ENCODE results near the gene SIDT1. TPM values are rescaled to one million over a fixed set of nuclear protein-coding genes. Genes with fewer than 3 reads are reported as not detected.

SIDT1 gene
- total RNA-seq, 3 donors from 2014 or later = 4.8 to 7.0 (median 6.0) TPM

DNA sequence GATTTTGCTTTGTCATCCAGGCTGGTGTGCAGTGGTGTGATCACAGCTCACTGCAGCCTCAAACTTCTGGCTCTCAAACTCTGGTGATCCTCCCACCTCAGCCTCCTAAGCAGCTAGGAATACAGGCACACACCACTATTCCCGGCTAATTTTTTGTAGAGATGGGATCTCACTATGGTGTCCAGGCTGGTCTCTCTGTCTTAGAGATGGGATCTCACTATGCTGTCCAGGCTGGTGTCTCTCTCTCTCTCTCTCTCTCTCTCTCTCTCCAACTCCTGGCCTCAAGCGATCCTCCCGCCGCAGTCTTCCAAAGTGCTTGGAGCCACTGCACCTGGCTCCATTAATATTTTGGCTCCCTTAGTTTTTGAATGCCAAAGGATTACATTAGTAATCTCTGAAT, 146.4 kb downstream of the SIDT1 start:
- no peak for ATAC-seq
- no peak for DNase-seq
- H3K4me1 Mint-ChIP-seq (ENCODE audit: low read depth) = peaks cover 3% of the 10 kb centered on the region
- H3K36me3 Mint-ChIP-seq (ENCODE audit: insufficient read depth) = peaks cover 30% of the 10 kb centered on the region
- no peak overlapping the region for H3K4me3 Mint-ChIP-seq
- H3K9me3 Mint-ChIP-seq = no peaks in the 10 kb centered on the region
- H3K27me3 Mint-ChIP-seq (ENCODE audit: low read depth) = no peaks in the 10 kb centered on the region

Other genes starting within 250 kb of the SIDT1 start
- 1 to 10 TPM; 1.8 to 4.4 (median 3.4) TPM for gene CFAP44, start 91.1 kb upstream of the SIDT1 start, total RNA-seq
- gene SPICE1, start 17.4 kb upstream of the SIDT1 start, total RNA-seq = 10 to 100 TPM; 12.8 to 16.7 (median 14.2) TPM
- gene USF3, start 164.1 kb downstream of the SIDT1 start, total RNA-seq = 10 to 100 TPM; 12.1 to 12.4 (median 12.3) TPM
- 100 to 1,000 TPM; 228 to 273 (median 249) TPM for gene NAA50, start 213.7 kb downstream of the SIDT1 start, total RNA-seq
- 10 to 100 TPM; 38.9 to 52.9 (median 44.6) TPM for gene ATP6V1A, start 214.5 kb downstream of the SIDT1 start, total RNA-seq

All from activated T-cell treated with anti-CD3 and anti-CD28 coated beads, Interleukin-2, amount 50 U/mL, for 4 hours (primary cell).